ENCODE results near the gene ANKS1B.
"Not testable (repeated sequence)": the region's sequence is repeated elsewhere in the genome, so short reads cannot be mapped to it uniquely, and the experiment has no call there.

ANKS1B gene

GRCh38 chr12:99686142-99686541 is 298.6 kb downstream of the ANKS1B start:
- no peak for DNase-seq

DNA sequence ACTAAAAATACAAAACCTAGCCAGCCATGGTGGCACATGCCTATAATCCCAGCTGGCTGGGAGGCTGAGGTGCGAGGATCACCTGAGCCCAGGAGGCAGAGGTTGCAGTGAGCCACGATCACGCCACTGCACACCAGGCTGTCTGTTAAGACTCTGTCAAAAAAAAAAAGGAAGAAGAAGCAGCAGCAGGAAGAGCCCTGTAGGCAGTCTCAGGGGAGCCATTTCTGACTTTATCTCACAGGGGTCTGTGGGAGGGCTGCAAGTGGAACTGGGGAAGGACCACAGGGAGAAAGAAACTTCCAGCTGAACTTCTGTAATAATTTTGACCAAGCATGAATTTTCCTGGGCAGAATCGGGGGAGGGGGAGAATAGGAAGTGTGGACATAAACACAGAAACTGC is 304.5 kb downstream of the ANKS1B start:
- no peak for DNase-seq

- DNase-seq: no peak
These were observed 314.1 kb downstream of the ANKS1B start for GRCh38 chr12:99670635-99671034.

DNA sequence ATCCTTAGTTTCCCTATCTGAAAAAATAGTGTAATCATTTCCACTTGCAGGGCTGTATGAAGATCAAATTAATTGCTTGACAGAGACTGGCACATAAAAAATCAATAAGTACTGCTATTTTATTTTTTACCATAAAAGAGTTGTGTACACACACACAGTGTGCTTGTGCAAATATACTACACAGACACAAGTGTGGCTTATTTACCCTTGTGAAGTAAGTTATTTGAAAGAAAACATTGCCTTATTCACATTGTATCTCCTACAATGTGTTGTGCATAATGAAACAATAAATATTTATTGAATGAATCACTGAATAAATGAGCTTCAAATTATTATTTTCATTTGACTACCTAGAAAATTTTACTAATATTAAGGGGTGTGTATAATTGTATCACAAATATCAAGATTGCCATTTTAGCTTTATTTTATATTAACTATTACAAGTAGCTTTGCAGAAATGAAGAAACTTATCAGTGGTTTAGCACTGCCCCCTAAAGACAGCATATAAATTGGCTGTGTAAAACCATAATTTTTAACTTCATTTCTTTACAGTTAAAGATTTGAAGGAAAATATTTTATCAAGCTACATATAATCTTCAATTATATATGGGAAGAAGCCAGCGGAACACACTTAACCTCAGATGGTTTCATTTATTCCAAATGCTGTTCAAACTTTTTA is 325.9 kb downstream of the ANKS1B start:
- DNase-seq: no peak

- DNase-seq: no peak
These were observed 335.2 kb downstream of the ANKS1B start for GRCh38 chr12:99649551-99649950.

GRCh38 chr12:99648183-99648582 is 336.6 kb downstream of the ANKS1B start:
- no peak for DNase-seq

GRCh38 chr12:99647453-99647852 is 337.3 kb downstream of the ANKS1B start, which contains the start of gene GARIN6:
GARIN6 (plus strand) TSS chr12:99647753; CDS start chr12:99648175, 422 bp downstream.
- no peak for DNase-seq

DNA sequence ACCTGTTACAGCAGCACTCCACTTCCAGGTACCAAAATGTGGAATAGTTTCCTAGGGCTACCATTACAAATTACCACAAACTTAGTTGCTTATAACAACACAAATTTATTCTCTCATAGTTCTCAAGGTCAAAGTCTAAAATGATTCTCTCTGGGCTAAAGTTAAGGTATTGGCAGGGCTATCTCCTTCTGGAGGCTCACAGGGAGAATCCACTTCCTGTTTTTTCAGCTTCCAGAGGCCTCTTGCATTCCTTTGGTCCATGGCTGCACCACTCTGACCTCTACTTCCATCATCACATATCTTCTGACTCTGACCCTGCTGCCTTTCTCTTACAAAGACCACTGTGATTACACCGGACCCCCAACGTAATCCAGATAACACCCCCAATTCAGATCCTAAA is 340.1 kb downstream of the ANKS1B start:
- DNase-seq: no peak

GRCh38 chr12:99627459-99627858 is 357.3 kb downstream of the ANKS1B start:
- no peak for DNase-seq

GRCh38 chr12:99624591-99624990 is 360.1 kb downstream of the ANKS1B start:
- DNase-seq: not testable (repeated sequence)

- DNase-seq: no peak
These were observed 364.6 kb downstream of the ANKS1B start for GRCh38 chr12:99620159-99620479.

- DNase-seq: no peak
These were observed 365.2 kb downstream of the ANKS1B start for GRCh38 chr12:99619389-99620158.

- no peak for DNase-seq
These were observed 366.1 kb downstream of the ANKS1B start for GRCh38 chr12:99618657-99619056.

DNA sequence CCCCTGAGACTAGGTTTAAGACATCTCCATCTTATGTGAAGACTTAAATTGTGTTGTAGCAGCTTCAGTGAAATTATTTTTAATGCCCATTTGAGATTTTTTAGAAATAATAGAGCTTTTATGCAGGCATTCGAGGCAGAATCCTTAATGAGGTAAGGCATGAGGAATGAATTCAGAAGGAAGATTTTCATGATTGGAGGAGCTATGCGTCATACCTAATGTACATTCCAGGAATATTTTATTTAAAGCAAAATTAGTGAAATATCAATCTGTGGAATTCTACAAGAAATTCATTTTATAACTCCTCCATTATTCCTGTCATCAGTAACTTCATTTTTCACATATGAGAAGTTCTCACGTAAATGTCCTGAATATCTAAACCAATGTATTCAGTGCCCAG is 373.1 kb downstream of the ANKS1B start:
- no peak for DNase-seq

DNA sequence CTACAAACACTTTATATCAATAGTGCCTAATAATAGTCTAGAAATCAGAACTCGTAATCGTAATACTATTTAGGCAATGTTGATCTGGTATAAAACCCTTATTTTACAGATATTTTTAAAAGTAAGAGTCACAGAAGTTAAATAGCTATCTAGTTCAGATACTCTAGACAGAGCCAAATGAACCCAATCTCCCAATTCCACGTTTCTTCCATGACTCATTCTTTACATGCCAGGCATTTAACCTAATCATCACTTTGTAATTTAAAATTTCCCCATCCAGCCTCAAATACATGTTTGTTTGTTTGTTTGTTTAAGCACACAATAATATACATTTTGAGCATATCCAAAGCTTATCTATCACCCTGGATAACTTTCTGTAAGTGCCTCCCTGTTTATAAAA is 373.6 kb downstream of the ANKS1B start:
- DNase-seq: no peak

DNA sequence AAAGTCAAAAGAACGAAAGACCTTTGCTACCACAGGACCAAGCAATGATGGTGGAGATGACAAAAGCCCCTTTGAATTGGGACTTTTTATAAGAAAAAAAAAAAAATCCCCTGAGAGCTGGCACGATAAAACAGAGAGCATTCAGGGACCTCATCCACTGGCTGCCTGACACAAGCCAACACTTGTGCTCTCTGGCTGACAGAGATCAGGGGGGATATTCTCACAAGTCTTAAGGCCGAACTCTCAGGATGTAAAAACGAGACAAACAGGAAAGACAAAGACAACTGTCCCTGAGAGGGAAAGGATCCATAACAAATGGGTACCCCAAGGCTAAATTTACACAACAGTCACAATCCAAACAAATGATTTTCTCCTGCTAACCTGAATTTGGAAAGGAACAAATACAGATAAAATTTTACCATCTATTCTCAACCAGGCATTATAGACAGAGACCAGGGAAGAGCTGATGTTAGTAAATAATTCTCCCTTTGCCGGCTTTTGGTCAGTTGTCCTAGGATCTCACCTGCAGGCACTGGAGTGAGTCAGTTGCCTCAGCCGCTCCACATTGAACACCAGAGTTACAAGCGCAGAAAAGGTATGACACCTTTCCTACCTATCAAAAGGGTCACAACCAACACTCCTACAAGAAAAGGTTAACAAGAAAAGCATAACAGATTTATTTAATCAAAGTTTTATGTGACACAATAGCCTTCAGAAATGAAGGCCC is 375.1 kb downstream of the ANKS1B start:
- DNase-seq: no peak

GRCh38 chr12:99600388-99600787 is 384.3 kb downstream of the ANKS1B start:
- no peak for DNase-seq

DNA sequence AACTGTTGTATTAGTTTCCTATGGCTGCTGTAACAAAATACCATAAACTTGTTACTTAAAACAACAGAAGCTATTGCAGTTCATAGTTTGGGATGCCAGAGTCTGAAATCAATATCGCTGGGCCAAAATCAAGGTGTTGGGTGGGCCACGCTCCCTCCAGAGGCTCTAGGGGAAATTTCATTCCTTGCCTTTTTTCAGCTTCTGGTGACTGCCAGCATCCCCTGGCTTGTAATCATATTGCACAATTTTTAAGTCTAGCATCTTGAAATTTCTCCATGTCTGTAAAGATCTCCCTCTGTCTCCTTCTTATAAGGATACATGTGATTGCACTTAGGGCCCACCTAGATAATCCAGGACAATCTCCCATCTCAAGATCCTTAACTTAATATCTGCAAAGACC is 386.0 kb downstream of the ANKS1B start:
- DNase-seq: no peak

DNA sequence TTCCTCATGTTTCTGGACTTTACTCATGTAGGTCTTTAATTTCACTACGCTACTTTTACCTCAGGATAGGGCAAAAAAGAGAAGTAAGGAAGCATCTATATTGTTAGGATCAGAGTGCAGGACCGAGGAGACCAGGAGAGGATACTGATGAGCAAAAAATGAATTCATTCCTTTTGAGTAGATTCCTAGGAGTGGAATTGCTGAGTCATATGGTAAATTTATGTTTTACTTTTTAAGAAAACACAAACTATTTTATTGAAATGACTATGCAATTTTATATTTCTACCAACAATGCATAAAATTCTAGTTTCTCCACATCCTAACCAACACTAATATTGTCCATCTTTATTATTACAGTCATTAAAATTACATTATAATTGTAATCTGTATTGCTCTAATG is 388.0 kb downstream of the ANKS1B start:
- DNase-seq: no peak

GRCh38 chr12:99577125-99577524 is 407.6 kb downstream of the ANKS1B start:
- not testable (repeated sequence) for DNase-seq

GRCh38 chr12:99573980-99574379 is 410.8 kb downstream of the ANKS1B start:
- no peak for DNase-seq

DNA sequence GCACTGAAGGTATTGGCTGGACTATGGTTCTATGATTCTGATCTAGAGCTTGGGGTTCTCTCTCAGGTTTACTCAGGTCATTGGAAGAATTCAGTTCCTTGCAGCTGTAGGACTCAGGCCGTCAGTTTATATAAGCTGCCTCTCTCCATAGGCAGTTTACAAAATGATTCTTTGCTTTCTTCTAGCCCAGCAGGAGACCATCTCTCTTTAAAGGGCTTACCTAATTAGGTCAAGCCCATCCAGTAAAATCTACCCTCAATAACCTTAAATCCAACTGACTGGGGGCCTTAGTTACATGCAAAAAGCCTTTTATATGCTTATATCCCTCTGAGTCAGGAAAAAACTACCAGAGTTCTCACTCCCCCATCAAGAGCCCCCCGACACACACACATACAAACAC is 417.7 kb downstream of the ANKS1B start:
- no peak for DNase-seq

DNA sequence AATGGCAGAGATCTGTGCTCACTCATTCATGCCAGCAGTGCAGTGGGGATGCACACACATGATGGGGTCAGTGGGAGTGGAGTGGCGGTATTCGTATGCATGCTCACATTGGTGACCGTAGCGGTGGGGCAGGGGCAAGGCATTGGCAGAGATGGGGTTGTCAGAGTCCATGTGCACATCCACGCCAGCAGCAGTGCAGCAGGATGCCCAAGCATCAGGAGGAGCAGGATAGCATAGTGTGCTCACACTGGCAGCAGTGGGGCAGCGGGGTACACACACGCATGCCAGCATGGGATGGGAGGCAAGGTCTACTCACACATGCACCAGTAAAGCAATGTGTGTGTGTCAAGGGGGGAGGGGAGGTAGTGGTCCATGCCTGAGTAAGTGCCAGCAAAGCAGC is 426.6 kb downstream of the ANKS1B start:
- DNase-seq: no peak

DNA sequence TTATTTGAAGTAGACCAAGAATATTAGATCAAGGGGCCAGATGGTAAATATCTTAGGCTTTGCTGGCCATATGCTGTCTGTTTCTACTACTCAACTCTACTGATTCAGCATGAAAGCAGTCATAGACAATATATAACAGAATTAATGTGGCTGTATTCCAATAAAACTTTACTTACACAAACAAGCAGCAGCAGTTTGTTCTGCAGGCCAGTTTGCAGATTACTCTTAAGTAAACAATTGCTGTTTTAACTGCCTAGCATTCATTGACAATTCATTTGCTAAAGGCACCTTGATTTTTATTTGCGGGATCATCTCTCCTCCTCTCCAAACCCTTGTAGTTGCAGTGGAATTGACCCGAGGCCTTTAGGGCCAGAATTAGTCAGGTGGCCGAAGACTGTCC is 431.3 kb downstream of the ANKS1B start:
- no peak for DNase-seq
